ENCODE results near the gene CD3E.
"Not testable (repeated sequence)": the region's sequence is repeated elsewhere in the genome, so short reads cannot be mapped to it uniquely, and the experiment has no call there.

Gene CD3E

DNA sequence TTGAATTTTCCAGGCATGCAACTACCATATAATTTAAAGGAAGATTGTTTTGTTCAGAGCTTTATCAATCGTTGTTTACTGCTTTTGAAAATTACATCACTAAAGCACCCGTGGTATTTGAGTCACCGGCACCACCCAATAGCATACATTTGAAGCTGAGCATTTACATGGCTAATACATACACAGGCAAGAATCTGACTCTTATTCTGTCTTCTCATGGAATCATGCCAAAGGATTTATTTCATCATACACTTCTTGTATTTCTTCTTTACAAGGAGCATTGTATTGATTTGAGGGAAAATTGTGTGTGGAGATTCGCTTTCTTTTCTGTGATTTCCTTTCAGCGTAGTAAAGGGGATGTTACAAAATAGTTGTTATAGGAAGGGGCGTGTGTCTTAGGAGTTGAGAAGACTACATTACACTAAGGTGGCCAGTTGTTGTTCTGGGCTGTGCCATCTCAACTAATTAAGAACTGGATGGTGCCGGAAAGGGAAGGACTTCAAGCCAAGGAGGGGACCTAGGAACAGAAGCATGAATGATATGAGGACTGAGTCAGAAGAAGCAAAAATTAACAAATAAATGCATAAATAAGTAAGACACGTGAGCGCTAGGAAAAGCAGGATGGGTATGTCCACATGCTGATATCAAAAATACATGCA lies 12.9 kb upstream of the CD3E start:
- DNase-seq = no peak

DNA sequence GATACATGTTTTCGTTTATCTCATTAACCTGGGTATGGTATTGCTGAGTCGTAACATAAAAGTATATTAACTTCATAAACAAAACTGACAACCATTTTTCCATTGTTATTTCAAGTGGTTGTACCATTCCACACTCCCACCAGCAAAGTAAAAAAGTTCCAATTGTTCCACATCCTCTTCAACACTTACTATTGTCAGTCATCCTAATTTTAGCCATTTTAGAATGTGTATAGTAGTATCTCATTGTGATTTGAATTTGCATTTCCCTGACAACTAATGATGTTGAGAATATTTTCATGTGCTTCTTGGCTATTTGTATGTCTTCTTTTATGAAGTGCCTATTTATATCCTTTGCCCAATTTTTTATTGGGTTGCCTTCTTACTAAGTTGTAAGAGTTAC lies 10.5 kb upstream of the CD3E start:
- no peak for DNase-seq

GRCh38 chr11:118295199-118295598 lies 9.3 kb upstream of the CD3E start:
- DNase-seq = no peak

GRCh38 chr11:118295815-118296454 lies 8.6 kb upstream of the CD3E start:
- DNase-seq = no peak

DNA sequence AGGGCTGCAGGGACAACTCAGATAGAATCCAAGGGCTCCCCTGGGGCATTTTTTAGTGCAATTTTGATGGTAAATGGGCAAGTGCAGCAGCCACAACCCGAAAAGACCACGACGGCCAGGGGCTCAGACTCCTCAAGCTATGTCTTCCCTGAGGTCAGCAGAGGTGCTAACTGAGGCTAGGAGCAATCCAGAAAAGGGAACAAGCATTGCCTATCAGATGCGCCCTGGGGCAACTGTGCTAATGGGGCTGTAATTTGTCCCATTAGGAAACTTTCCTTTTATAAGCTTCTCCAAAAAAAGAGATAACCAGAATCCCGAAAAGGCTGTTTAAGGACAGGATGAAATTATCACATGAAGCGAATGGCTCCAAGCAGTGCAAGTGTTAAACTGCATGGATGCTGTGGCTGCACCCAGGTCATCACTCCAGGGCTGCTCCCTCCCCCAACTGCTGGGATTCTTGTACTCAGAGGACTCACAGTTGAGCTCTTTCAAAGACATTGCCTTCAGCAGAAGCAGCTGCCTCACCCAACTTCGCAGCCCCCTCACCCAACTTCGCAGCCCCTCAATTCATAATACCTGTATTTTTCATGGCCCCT lies 2.8 kb upstream of the CD3E start:
- no peak for DNase-seq

DNA sequence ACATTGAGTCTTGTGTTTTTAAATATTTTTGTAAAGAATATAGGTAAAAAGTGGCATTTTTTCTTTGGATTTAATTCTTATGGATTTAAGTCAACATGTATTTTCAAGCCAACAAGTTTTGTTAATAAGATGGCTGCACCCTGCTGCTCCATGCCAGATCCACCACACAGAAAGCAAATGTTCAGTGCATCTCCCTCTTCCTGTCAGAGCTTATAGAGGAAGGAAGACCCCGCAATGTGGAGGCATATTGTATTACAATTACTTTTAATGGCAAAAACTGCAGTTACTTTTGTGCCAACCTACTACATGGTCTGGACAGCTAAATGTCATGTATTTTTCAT lies 333 bp upstream of the CD3E start:
- no peak for DNase-seq

GRCh38 chr11:118305726-118306125 lies 1.2 kb downstream of the CD3E start:
- no peak for DNase-seq

GRCh38 chr11:118306556-118306955 lies 2.0 kb downstream of the CD3E start:
- no peak for DNase-seq

- not testable (repeated sequence) for DNase-seq
These were observed 4.5 kb downstream of the CD3E start for GRCh38 chr11:118308995-118309528.

- no peak for DNase-seq
These were observed 5.7 kb downstream of the CD3E start for GRCh38 chr11:118310271-118310670.

DNA sequence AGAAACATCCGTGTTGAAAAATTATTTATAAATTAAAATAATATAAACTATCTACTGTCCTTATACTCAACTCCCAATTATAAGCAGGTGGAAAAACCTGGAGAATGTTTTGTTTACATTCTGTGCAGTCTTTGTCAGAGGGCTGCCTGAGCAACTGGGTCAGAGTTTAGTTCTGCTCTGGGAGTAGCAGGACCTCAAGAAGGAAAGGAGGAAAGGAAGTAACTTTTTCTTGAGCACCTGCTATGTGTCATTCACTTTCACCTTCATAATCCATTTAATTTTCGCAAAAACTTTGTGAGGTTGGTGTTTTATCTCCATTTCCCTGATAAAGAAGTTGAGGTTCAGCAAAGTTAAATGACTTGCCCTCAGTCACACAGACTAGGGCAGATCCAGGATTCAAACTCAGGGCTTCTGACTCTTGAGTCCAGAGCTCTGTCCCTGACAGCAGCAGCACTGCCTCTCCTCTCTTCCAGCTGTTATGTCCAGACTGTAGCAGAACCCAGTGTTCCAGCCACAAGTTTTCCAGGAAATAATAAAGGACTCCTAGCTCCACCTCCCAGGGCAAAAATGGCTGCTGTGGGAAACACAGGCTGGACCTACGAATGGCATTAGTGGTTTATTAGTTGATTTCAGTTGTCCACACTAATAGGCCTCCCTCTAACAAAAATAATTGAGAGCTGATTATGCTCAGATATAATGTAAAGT lies 6.4 kb downstream of the CD3E start:
- DNase-seq = no peak

DNA sequence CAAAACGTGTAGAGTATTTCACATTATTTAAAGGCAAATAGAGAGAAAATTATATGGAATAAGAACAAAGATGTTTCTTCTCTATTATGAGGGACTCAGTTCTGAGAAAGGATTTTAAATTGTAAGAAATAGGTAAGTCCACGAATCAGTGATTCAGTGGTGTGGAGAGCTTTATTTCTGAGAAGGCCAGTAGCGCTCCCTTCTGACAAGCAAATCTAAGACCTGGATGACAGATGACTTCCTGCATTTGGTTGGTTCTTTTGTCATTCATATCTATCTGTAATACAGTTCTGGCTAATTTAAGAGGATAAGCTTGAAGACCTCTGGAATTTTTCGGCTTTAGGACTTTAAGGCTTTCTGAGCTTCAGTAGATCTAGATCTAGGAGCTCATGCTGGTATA lies 7.0 kb downstream of the CD3E start:
- no peak for DNase-seq

- no peak for DNase-seq
These were observed 7.8 kb downstream of the CD3E start for GRCh38 chr11:118312328-118312727.

DNA sequence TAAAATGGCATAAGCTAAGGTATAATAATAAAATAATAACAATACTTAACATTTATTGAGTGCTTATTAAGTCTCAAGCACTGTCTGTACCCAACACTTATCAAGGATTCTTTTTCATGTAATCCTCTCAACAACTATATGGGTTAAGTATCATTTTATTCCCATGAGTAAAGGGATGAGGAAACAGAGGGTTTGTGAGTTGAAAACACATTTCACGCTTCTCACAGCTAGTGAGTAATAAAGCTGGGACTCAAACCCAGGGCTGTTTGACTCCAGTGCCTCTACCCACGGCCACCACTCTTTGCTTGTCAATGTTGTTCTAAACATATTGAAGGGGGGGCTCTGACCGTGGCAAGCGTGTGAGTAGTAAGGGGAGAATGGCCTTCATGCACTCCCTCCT lies 8.7 kb downstream of the CD3E start:
- no peak for DNase-seq

- no peak for DNase-seq
These were observed 10.5 kb downstream of the CD3E start for GRCh38 chr11:118314988-118315411.

DNA sequence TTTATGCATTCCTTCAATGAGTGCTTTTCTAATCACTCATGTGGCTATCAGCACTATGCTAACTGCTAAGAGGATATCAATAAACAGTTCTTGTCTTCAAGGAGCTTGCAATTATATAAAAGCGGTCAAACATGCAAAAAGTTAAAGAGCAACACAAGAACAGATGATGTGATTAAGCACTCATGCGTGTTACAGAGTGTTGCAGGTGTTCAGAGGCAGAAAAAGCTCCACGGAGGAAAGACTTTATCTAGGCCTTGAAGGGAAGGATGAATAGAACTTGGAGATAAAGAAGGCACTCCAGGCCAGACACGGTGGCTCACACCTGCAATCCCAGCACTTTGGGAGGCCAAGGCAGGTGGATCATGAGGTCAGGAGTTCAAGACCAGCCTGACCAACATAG lies 13.6 kb downstream of the CD3E start:
- no peak for DNase-seq

- DNase-seq = no peak
These were observed 14.2 kb downstream of the CD3E start for GRCh38 chr11:118318581-118319336.

- DNase-seq = no peak
These were observed 14.8 kb downstream of the CD3E start for GRCh38 chr11:118319337-118319707.

DNA sequence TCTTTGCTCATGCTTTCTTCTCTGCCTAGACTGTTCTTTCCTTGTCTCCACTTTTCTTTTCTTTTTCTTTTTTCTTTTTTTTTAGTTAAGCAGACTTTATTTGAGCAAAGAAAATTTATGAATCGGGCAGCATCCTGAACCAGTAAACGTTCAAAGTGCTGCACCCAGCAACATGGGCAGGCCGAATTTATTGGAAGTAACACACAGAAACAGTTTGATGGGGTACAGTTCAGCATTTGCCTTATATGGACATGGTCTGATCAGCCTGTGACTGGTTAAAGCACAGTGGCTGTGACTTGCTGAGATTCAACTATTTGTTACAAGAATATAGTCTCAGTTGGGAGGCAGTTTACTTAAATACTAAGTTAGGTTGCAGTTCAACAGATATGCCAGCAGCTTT lies 16.0 kb downstream of the CD3E start:
- no peak for DNase-seq

- DNase-seq = no peak
These were observed 17.0 kb downstream of the CD3E start for GRCh38 chr11:118321386-118322082.

- no peak for DNase-seq
These were observed 18.2 kb downstream of the CD3E start for GRCh38 chr11:118322721-118323120.

- no peak for DNase-seq
These were observed 20.8 kb downstream of the CD3E start for GRCh38 chr11:118325283-118325682.

All from COR-L47 (cell line).